LNCAP (cell line): ENCODE measurements around the gene RD3L.

Experiments used
- CTCF ChIP-seq: fragments of 450-650 bp; IDR thresholded peaks from 2 replicates; pipeline ENCODE4 v1.5.1; 2017; ENCODE audit warnings: mild to moderate bottlenecking

Gene RD3L

GRCh38 chr14:103891667-103892215, 50.6 kb downstream of the RD3L start:
- no peak for TF ChIP-seq CTCF

GRCh38 chr14:103890821-103891666, 51.3 kb downstream of the RD3L start:
- no peak for TF ChIP-seq CTCF
